ENCODE results near the gene NEK8. TPM values are rescaled to one million over a fixed set of nuclear protein-coding genes. Genes with fewer than 3 reads are reported as not detected.
"Not testable (repeated sequence)": the region's sequence is repeated elsewhere in the genome, so short reads cannot be mapped to it uniquely, and the experiment has no call there.

NEK8 gene
- polyA plus RNA-seq, 3 donors = 2.7 to 9.6 (median 3.1) TPM

- Mint-ChIP-seq H3K4me3 (no peak overlapping the region), H3K27ac (no peak overlapping the region), H3K27me3 (ENCODE audit: low read depth in 3 of 3) (peaks cover 2 to 14% (median 6%) of the 10 kb centered on the region in 3 donors), H3K36me3 (peaks cover 13 to 14% of the 10 kb centered on the region in 2 donors), H3K9me3 (peaks cover 0 to 3% (median 0%) of the 10 kb centered on the region in 7 donors), H3K4me1 (no peaks in the 10 kb centered on the region)
- Histone ChIP-seq H3K4me2 (replicated peaks; ENCODE audit: extremely low read depth, low read length, poor library complexity, severe bottlenecking) (no peak overlapping the region), H2AFZ (ENCODE audit: insufficient read depth, low read depth, low read length, poor library complexity, severe bottlenecking) (no peak overlapping the region), H3K4me1 (ENCODE audit: control insufficient read depth in 1 of 2, insufficient read depth in 2 of 2, low read length in 2 of 2) (no peaks in the 10 kb centered on the region), H3K9ac (ENCODE audit: insufficient read depth, low read length, poor library complexity, severe bottlenecking) (no peak overlapping the region), H3K36me3 (replicated peaks in 1 of 2; ENCODE audit: control insufficient read depth in 1 of 2, insufficient read depth in 2 of 2, low read length in 2 of 2) (no peaks in the 10 kb centered on the region), H3K4me3 (replicated peaks in 1 of 3; ENCODE audit: low read depth in 2 of 3, low read length in 3 of 3) (no peak overlapping the region), H3K9me3 (replicated peaks in 1 of 2; ENCODE audit: control insufficient read depth in 1 of 2, insufficient read depth in 1 of 2, low read length in 2 of 2) (no peaks in the 10 kb centered on the region), H3K27ac (ENCODE audit: low read depth in 1 of 2, low read length in 2 of 2) (no peak overlapping the region), H4K20me1 (ENCODE audit: insufficient read depth, low read length) (no peaks in the 10 kb centered on the region), H3K27me3 (ENCODE audit: control insufficient read depth in 2 of 2, insufficient read depth in 2 of 2, low read length in 2 of 2) (no peaks in the 10 kb centered on the region), H3K79me2 (ENCODE audit: insufficient read depth, low read length) (no peaks in the 10 kb centered on the region)
- intact Hi-C loops (cut with micrococcal nuclease) = no loop called here
- WGBS (ENCODE audit: insufficient coverage) = 100% methylated on average over 2 of the region's 5 CpGs
- TF ChIP-seq CTCF (IDR thresholded peaks at IDR 0.05) = no peak
- DNase-seq = no peak
Observed at GRCh38 chr17:28735242-28735722, 6.7 kb downstream of the NEK8 start.

GRCh38 chr17:28735913-28736769 lies 7.6 kb downstream of the NEK8 start:
- H3K79me2 ChIP-seq (ENCODE audit: insufficient read depth, low read length); H3K4me3 Mint-ChIP-seq; H3K27ac Mint-ChIP-seq; H3K9me3 Mint-ChIP-seq; H2AFZ ChIP-seq (ENCODE audit: insufficient read depth, low read depth, low read length, poor library complexity, severe bottlenecking); H4K20me1 ChIP-seq (ENCODE audit: insufficient read depth, low read length); H3K4me1 ChIP-seq (ENCODE audit: control insufficient read depth in 1 of 2, insufficient read depth in 2 of 2, low read length in 2 of 2); H3K27me3 ChIP-seq (ENCODE audit: control insufficient read depth in 2 of 2, insufficient read depth in 2 of 2, low read length in 2 of 2); H3K27ac ChIP-seq (ENCODE audit: low read depth in 1 of 2, low read length in 2 of 2); H3K9ac ChIP-seq (ENCODE audit: insufficient read depth, low read length, poor library complexity, severe bottlenecking); H3K9me3 ChIP-seq (replicated peaks in 1 of 2; ENCODE audit: control insufficient read depth in 1 of 2, insufficient read depth in 1 of 2, low read length in 2 of 2); H3K4me1 Mint-ChIP-seq; H3K4me2 ChIP-seq (replicated peaks; ENCODE audit: extremely low read depth, low read length, poor library complexity, severe bottlenecking); DNase-seq; H3K4me3 ChIP-seq (replicated peaks in 1 of 3; ENCODE audit: low read depth in 2 of 3, low read length in 3 of 3); H3K36me3 ChIP-seq (replicated peaks in 1 of 2; ENCODE audit: control insufficient read depth in 1 of 2, insufficient read depth in 2 of 2, low read length in 2 of 2); intact Hi-C loops (cut with micrococcal nuclease): not testable (repeated sequence)
- H3K36me3 Mint-ChIP-seq = peaks cover 15 to 16% of the 10 kb centered on the region in 2 donors
- no CpG with 5 or more reads among the region's 8 CpGs for WGBS (ENCODE audit: insufficient coverage)
- peaks cover 6 to 14% (median 8%) of the 10 kb centered on the region in 3 donors for H3K27me3 Mint-ChIP-seq (ENCODE audit: low read depth in 3 of 3)
